OCI-LY3 (cell line): ENCODE measurements around the gene DNAH17.

Experiments used
- EZH2phosphoT487 ChIP-seq: fragments of 200-600 bp; shearing (Covaris generic); IDR thresholded peaks from 2 replicates; pipeline ENCODE4 v1.6.1; 2018; ENCODE audit warnings: antibody characterized with exemption, mixed run types, low read depth
- TF ChIP-seq, protein P1 (sequence below): fragments of 200-600, 300-600 bp; sonication (generic); IDR thresholded peaks from 2 replicates; pipeline ENCODE4 v1.5.1; 2014; ENCODE audit warnings: antibody characterized with exemption, low read length, low read depth

GRCh38 chr17:78430892-78431691 is 146.1 kb downstream of the DNAH17 start:
- TF ChIP-seq, protein P1, sequence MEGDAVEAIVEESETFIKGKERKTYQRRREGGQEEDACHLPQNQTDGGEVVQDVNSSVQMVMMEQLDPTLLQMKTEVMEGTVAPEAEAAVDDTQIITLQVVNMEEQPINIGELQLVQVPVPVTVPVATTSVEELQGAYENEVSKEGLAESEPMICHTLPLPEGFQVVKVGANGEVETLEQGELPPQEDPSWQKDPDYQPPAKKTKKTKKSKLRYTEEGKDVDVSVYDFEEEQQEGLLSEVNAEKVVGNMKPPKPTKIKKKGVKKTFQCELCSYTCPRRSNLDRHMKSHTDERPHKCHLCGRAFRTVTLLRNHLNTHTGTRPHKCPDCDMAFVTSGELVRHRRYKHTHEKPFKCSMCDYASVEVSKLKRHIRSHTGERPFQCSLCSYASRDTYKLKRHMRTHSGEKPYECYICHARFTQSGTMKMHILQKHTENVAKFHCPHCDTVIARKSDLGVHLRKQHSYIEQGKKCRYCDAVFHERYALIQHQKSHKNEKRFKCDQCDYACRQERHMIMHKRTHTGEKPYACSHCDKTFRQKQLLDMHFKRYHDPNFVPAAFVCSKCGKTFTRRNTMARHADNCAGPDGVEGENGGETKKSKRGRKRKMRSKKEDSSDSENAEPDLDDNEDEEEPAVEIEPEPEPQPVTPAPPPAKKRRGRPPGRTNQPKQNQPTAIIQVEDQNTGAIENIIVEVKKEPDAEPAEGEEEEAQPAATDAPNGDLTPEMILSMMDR = no peak
- TF ChIP-seq EZH2phosphoT487 = no peak
